Ishikawa (cell line): ENCODE data around the gene ZDHHC13.

Source experiments
- CEBPB ChIP-seq: IDR thresholded peaks from 2 replicates; pipeline ENCODE4 v1.6.1; 2012
- EGR1 ChIP-seq: IDR thresholded peaks from 2 replicates; pipeline ENCODE4 v1.6.1; 2012
- EP300 ChIP-seq: IDR thresholded peaks from 2 replicates; pipeline ENCODE4 v1.6.1; 2012; ENCODE audit warnings: borderline replicate concordance
- FOXM1 ChIP-seq: IDR thresholded peaks from 2 replicates; pipeline ENCODE4 v1.6.1; 2012; ENCODE audit warnings: low read depth, borderline replicate concordance
- RAD21 ChIP-seq: IDR thresholded peaks from 2 replicates; pipeline ENCODE4 v1.6.1; 2012; ENCODE audit warnings: low read depth
- TAF1 ChIP-seq: IDR thresholded peaks from 2 replicates; pipeline ENCODE4 v1.6.1; 2012; ENCODE audit warnings: low read depth, mild to moderate bottlenecking
- TCF12 ChIP-seq: IDR thresholded peaks from 2 replicates; pipeline ENCODE4 v1.6.1; 2012; ENCODE audit warnings: low read depth
- TEAD4 ChIP-seq: IDR thresholded peaks from 2 replicates; pipeline ENCODE4 v1.6.1; 2012
- YY1 ChIP-seq: IDR thresholded peaks from 2 replicates; pipeline ENCODE4 v1.6.1; 2012; ENCODE audit warnings: low read depth
- TF ChIP-seq, protein P1 (sequence below): IDR thresholded peaks from 2 replicates; pipeline ENCODE4 v1.6.1; 2012
- TF ChIP-seq, protein P2 (sequence below): IDR thresholded peaks from 2 replicates; pipeline ENCODE4 v1.6.1; 2012; ENCODE audit warnings: low read depth, mild to moderate bottlenecking

DNA sequence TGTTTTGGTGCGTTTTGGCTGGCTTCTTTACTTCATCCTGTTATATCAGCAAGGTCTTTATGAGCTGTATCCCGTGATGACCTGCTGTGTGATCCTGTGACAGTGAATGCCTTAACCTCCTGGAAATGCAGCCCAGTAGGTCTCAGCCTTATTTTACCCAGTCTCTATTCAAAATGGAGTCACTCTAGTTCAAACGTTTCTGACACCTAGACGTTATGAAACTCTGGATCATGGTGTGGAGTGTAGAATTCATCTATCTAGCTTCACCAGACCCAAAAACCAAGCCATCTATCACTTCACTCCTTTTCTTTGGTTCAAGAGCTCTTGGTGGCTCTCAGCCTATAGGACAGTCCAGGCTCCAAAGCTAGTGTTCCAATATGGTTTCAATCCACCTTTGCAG lies 28.2 kb upstream of the ZDHHC13 start:
- TF ChIP-seq CEBPB: no peak
- TF ChIP-seq YY1: no peak
- no peak for TF ChIP-seq TCF12
- no peak for TF ChIP-seq EP300
- TF ChIP-seq, protein P1, sequence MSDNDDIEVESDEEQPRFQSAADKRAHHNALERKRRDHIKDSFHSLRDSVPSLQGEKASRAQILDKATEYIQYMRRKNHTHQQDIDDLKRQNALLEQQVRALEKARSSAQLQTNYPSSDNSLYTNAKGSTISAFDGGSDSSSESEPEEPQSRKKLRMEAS: no peak
- TF ChIP-seq TEAD4: no peak
- no peak for TF ChIP-seq TAF1
- no peak for TF ChIP-seq EGR1
- no peak for TF ChIP-seq FOXM1
- TF ChIP-seq RAD21: no peak
- TF ChIP-seq, protein P2, sequence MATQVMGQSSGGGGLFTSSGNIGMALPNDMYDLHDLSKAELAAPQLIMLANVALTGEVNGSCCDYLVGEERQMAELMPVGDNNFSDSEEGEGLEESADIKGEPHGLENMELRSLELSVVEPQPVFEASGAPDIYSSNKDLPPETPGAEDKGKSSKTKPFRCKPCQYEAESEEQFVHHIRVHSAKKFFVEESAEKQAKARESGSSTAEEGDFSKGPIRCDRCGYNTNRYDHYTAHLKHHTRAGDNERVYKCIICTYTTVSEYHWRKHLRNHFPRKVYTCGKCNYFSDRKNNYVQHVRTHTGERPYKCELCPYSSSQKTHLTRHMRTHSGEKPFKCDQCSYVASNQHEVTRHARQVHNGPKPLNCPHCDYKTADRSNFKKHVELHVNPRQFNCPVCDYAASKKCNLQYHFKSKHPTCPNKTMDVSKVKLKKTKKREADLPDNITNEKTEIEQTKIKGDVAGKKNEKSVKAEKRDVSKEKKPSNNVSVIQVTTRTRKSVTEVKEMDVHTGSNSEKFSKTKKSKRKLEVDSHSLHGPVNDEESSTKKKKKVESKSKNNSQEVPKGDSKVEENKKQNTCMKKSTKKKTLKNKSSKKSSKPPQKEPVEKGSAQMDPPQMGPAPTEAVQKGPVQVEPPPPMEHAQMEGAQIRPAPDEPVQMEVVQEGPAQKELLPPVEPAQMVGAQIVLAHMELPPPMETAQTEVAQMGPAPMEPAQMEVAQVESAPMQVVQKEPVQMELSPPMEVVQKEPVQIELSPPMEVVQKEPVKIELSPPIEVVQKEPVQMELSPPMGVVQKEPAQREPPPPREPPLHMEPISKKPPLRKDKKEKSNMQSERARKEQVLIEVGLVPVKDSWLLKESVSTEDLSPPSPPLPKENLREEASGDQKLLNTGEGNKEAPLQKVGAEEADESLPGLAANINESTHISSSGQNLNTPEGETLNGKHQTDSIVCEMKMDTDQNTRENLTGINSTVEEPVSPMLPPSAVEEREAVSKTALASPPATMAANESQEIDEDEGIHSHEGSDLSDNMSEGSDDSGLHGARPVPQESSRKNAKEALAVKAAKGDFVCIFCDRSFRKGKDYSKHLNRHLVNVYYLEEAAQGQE: no peak
